Activated gamma-delta T cell treated with anti-CD3 and anti-CD28 coated beads, Interleukin-2, amount 50 U/mL, for 16 hours (primary cell): ENCODE data around the gene CPLANE1.

Source experiments
- DNase-seq: peaks from one replicate; pipeline ENCODE4 v3.0.0-alpha.2; 2020; ENCODE audit warnings: low read depth

Gene CPLANE1

GRCh38 chr5:37064442-37064841, 184.7 kb downstream of the CPLANE1 start:
- no peak for DNase-seq

DNA sequence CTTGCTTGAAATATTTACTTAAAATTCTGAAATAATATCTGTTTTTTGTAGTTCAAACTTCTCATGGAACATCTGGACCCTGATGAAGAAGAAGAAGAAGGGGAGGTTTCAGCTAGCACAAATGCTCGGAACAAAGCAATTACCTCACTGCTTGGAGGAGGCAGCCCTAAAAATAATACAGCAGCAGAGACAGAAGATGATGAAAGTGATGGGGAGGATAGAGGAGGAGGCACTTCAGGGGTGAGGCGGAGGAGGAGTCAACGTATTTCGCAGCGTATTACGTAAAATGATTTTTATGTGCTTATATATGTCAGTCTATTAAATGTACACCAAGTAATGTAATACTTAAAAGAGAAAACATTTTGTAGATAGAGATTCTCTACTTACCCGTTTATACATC, 185.4 kb downstream of the CPLANE1 start:
- DNase-seq = no peak

DNA sequence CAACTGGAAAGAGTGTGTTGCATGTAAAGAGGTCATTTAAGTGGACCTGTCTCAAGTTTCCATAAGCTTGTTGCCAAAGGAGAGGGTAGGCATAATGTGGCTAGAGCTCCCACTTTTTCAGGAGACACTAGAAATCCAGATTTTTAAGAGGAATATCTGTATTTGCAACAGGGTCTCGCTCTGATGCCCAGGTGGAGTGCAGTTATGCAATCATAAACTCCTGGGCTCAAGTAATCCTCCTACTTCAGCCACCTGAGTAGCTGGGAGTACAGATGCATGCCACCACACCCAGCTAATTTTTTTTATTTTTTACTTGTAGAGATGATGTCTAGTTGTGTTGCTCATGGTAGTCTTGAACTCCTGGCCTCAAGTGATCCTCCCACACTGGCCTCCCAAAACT, 189.1 kb downstream of the CPLANE1 start:
- no peak for DNase-seq

DNA sequence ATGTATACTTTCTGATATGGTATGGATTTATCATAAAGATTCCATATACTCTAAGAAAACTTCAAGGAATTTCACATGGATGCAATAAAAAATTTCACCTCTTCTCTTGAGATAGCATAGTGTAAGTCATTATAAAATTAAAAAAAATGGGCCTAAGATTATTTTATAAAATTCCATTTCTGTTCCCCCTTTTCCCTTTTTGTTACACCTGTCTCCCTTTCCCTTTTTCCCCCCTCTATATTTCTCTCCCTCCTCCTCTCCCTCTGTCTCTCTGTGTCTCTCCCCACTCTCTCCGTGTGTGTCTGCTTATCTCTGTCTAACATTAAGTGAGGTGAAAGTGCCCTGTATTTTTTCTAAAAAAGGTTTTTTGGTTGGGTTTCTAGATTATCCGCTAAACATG, 192.4 kb downstream of the CPLANE1 start:
- no peak for DNase-seq
